ENCODE measurements around the gene FAM107B. TPM values are rescaled to one million over a fixed set of nuclear protein-coding genes. Genes with fewer than 3 reads are reported as not detected.

FAM107B gene
- polyA plus RNA-seq, 12 donors = 17.7 to 56.0 (median 24.0) TPM; not detected in 1

GRCh38 chr10:14560791-14561765 lies 213.6 kb downstream of the FAM107B start:
- no peak for DNase-seq

DNA sequence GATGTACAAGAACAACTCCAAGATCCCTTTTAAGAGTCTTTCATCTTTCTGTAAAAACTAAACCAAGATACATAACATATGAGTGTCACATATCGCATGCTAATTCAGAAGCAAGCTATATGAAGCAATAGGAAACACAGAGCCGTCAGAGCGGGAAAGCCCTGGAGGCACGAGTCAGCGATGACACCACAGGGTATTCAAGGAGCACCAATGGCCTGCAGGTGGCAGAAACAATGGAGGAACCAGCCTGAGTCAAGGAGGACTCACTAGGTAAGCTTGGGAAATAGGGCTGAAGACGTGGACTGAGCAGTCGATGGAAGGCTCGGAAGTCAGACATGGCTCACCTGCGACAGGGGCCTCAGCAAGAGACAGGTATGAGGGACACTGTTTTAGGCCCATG lies 214.4 kb downstream of the FAM107B start:
- no peak for DNase-seq

DNA sequence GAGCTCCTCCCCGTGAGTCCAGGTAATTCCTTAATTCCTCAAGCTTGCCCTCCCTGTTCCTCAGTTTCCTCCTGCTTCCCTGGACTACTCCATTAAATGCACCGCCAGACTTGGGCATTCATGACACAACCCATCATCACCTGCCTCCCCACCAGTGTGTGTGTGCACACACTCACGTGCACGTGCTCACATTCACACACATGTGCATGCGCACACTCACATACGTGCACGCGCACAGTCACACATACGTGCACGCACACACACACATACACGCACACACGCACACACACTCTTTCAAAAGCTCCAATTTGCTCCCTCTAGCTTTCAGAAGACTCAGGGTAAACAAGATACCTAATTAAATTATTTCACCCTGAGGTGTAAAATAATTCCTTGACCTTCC lies 216.7 kb downstream of the FAM107B start:
- no peak for DNase-seq

- DNase-seq = no peak
These were observed 217.1 kb downstream of the FAM107B start for GRCh38 chr10:14557567-14557966.

DNA sequence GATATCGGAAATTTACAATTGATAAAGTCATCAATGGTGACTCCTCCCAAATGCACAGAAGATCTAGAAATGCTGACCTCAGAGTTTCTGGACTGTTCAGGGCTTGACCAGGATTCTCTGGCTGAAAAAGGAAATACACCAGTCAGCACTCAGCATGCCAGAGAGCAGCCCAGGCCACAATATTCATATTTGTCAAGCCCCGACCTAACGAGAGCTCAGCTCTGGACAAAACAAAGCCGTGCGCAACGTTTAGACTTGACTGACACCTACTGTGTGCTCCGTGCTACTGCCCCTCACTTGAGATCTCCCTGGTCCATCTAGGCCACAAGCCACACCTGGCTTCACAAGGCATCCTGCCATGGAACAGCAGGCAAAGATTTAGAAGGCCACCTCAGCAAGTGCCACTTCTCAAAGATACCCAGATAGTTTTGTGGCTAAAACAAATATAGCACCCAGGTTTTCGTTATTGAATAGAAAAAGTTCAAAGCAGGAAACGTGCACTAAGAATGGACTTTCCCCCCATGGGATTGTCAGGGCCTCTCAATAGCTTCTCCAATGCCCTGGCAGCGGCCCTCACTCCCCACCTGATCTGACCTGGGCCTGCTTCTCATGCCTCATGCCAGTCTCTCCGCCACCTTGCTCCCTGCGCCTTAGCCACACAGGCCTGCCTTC lies 218.3 kb downstream of the FAM107B start:
- DNase-seq = no peak

DNA sequence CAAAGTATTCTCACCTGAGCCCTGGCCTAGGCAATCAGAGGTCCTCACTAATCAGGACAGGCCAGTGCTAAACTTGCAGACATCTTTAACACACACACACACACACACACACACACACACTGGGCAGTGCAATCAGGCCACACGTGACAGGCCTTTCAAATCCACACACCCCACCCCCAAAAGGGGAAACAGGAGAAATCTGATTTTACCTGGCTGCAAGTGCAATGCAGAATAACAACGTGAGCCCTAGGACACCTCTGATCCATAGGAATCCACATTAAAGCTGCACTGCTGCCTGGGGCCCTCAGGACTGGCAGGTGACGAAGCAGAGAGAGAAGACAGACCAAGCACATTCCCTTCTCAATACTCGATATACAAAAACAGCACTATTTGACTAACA lies 218.9 kb downstream of the FAM107B start:
- DNase-seq = no peak

- no peak for DNase-seq
These were observed 220.0 kb downstream of the FAM107B start for GRCh38 chr10:14554491-14555205.

DNA sequence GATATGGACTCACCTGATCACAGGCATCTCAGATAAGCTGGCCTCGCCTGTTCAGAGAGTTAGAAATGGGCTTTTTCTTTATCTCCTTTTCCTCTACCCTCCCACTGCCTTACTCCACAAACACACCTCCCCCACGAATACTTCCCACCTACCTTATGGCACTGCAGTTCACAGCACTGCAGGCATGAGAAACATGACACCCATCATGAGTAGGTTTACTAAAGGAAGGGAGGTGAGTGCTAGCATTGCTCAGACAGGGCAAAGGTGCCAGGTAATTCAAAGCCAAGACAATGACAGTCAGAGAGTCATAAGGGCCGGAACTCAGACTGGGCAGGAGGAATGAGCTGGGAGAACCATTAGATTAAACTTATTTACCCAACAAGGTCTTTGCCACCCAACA lies 220.6 kb downstream of the FAM107B start:
- no peak for DNase-seq

- no peak for DNase-seq
These were observed 221.2 kb downstream of the FAM107B start for GRCh38 chr10:14553448-14553847.

- no peak for DNase-seq
These were observed 222.7 kb downstream of the FAM107B start for GRCh38 chr10:14552015-14552414.

GRCh38 chr10:14550471-14550981 lies 224.2 kb downstream of the FAM107B start:
- DNase-seq = no peak

GRCh38 chr10:14549496-14549895 lies 225.2 kb downstream of the FAM107B start:
- DNase-seq = no peak

DNA sequence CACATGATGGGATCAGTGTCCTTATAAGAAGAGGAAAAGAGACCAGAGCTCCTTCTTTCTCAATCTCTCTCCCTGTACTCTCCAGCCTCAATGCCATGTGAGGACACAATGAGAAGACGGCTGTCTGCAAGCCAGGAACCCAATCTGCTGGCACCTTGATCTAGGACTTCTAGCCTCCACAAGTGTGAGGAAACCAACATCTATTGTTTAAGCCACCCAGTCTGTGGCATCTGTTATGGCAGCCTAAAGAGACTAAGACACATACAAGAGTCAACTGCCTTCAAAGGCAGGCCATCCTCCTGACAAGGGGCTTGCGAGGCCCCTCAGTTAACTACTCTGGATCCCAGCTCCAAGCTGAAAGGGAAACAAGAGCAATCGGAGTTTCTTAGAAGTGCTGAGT lies 225.7 kb downstream of the FAM107B start:
- no peak for DNase-seq

GRCh38 chr10:14548474-14548873 lies 226.2 kb downstream of the FAM107B start:
- DNase-seq = no peak

- DNase-seq = no peak
These were observed 226.9 kb downstream of the FAM107B start for GRCh38 chr10:14547816-14548215.

- no peak for DNase-seq
These were observed 228.9 kb downstream of the FAM107B start for GRCh38 chr10:14545827-14546226.

DNA sequence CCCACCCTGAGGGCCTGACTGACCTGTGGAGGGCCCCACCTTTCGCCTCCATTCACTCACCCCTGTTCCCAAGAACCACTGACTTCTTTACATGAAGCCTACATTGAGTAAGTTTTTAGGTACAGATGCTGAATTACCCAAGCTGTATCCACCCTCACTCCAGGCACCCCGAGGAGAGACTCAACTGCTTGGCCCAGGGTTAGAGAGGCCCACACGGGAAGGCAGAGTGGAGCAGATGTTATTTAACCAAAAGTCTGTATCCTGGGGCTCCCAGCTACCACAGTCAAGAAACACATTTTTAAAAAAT lies 230.8 kb downstream of the FAM107B start:
- no peak for DNase-seq

DNA sequence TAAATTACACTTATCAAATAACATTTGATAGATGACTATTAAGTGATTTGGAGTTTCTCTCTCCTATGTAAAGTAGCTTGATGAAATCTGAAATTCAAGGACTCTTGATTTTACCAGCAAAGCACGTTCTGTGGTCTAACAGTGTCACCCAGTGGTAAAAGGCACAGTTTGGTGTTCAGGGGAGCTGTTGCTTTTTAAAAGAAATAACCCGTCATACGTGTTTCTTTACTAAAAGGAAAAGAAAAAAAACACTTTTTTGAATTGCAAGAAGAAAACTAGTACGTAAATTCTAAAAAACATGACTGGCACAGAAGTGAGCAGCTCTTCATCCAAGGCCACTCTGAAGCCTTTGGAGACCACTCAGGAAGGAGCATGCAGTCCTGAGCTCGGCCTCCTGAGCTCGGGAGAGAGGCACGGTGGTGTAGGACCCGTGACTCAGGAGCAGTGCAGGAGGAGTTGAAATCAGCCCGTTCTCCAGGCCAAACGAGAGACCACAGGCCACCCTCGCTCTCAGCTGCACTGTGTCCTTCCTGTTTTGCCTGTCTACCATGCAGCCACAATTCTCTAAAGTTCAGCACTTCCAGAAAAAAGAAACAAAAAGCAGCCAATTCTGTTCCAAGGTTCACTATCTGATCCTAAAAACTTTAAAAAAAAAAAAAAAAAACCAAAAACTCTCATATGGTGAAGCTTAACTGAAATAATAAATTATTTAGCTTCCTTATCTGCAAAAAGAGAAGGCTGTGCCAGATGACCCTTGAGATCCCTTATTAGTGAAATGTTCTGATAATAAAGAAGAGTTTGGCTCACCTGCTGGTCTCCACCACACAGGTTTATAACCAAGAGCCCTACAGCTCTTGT lies 231.4 kb downstream of the FAM107B start:
- DNase-seq = peak; percentile 60

DNA sequence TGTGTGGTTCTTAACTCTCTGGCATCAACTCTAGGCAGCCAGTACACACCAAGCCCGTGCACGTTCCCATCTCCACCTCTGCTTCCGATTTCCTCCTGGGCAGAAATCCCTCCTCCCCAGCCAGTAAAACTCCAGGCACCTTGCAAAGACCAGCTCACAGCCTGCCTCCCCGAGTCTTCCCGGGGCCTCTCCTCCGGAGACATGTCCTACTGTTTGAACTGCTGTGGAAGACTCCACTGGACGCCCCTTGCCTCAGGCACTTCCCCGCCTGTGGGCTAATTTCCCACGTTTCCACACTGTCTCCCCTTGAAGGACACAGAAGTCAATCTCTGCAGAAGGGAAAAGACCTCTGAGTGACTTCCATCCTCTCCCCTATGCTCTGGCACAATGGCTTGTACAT lies 233.3 kb downstream of the FAM107B start:
- no peak for DNase-seq

GRCh38 chr10:14540611-14541010 lies 234.1 kb downstream of the FAM107B start:
- no peak for DNase-seq

GRCh38 chr10:14540062-14540461 lies 234.6 kb downstream of the FAM107B start:
- no peak for DNase-seq
